ENCODE data around the gene GLRX. TPM values are rescaled to one million over a fixed set of nuclear protein-coding genes. Genes with fewer than 3 reads are reported as not detected.
A peak's percentile ranks its signal among the peaks of the same experiment; 100 is the strongest.

Gene GLRX
- total and polyA plus RNA-seq, 2 of the 13 experiments (the other 11 are each of a cell fraction or from before 2014, with no cell fraction given): 63.8 to 499 TPM

- no peak for TF ChIP-seq HNRNPK (IDR thresholded peaks at IDR 0.05; ENCODE audit: low read depth, low read length, poor library complexity, severe bottlenecking)
- no peak for TF ChIP-seq RXRA (CRISPR knock-in tag; IDR thresholded peaks at IDR 0.05)
- peak; percentile 22; the same call in 1 of the 2 replicates for TF ChIP-seq HMGXB3 (CRISPR knock-in tag; IDR thresholded peaks at IDR 0.05; ENCODE audit: borderline replicate concordance)
- TF ChIP-seq MZF1 (CRISPR knock-in tag; IDR thresholded peaks at IDR 0.05; ENCODE audit: borderline replicate concordance): no peak
- no peak for TF ChIP-seq GMEB2 (CRISPR knock-in tag; IDR thresholded peaks at IDR 0.05; ENCODE audit: low read depth)
- TF ChIP-seq HINFP (CRISPR knock-in tag; IDR thresholded peaks at IDR 0.05; ENCODE audit: low read depth): no peak
- no peak for TF ChIP-seq ZNF569 (CRISPR knock-in tag; IDR thresholded peaks at IDR 0.05; ENCODE audit: borderline replicate concordance)
- TF ChIP-seq MXD3 (CRISPR knock-in tag; IDR thresholded peaks at IDR 0.05): no peak
- TF ChIP-seq ZBTB2 (CRISPR knock-in tag; IDR thresholded peaks at IDR 0.05; ENCODE audit: low read depth): no peak
- TF ChIP-seq NAIF1 (CRISPR knock-in tag; IDR thresholded peaks at IDR 0.05; ENCODE audit: borderline replicate concordance): no peak
- no peak for TF ChIP-seq ZNF639 (CRISPR knock-in tag; conservative IDR thresholded peaks at IDR 0.05)
- TF ChIP-seq ZBTB37 (CRISPR knock-in tag; IDR thresholded peaks at IDR 0.05): no peak
- TF ChIP-seq MED13 (CRISPR knock-in tag; IDR thresholded peaks at IDR 0.05): no peak
- no peak for TF ChIP-seq ZNF335 (CRISPR knock-in tag; IDR thresholded peaks at IDR 0.05)
Measured at GRCh38 chr5:95770830-95771708, 51.5 kb downstream of the GLRX start (continued).

All from HepG2 (cell line).